Stimulated activated CD4-positive, alpha-beta T cell treated with anti-CD3 and anti-CD28 coated beads, Interleukin-2, amount 100 ng/mL, for 48 hours (primary cell): Measurements from ENCODE around the gene RAD50.
"Not testable (repeated sequence)": the region's sequence is repeated elsewhere in the genome, so short reads cannot be mapped to it uniquely, and the experiment has no call there.

Source experiments
- DNase-seq, 2 donors: peaks; one replicate each; pipeline ENCODE4 v3.0.0-alpha.2; 2020

The RAD50 gene

DNA sequence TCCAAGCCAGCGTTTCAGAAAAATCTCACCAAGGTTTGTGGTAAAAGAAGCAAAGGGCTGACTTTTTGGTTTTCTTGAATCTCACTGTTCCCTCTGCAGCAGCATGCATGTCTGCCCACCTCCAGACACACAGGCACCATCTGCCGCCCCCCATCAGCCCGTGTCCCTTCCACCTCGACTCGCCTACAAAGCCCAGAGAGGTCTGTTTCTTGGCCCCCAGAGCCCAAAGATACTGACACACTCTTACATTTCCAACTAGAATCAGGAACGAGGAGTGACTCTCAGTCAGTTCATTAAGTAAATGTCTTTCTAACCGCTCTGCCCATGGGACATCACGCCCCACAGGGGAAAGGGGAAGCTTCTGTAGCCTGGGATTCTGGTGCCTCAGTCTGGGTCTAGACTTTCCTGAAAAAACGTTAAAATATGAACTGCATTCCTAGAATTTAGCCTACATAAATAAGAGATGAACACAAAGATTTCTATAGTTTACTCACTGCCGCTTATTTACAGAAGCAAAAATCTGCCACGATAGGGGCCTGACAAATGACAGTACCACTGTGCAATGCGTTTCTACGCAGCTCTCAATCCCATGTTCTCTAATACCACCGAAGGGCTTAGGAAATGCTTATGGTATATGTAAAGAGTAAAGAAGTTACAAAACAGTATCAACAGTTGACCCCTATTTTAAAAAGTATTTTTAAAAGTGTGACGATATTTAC, 121.1 kb downstream of the RAD50 start:
- no peak for DNase-seq

DNA sequence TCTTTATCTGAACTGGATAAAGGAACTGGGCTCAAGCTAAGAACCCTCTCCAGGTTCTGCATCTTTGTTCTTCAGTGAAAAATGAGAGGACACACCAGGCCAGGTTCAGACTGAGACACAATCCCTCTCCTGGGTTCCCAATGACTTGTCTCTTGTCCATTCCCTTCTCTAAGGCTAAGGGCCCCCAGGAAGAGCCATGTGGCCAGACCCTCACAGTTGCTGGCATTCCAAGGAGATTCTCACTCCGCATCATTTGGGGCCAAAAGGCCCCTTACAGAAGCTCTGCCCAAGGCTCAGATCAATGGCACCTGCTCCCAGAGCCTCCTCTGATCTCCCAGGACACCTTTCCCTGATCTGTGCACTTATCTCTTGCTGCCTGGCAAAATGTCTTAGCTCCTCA, 122.0 kb downstream of the RAD50 start:
- DNase-seq, result no peak

DNA sequence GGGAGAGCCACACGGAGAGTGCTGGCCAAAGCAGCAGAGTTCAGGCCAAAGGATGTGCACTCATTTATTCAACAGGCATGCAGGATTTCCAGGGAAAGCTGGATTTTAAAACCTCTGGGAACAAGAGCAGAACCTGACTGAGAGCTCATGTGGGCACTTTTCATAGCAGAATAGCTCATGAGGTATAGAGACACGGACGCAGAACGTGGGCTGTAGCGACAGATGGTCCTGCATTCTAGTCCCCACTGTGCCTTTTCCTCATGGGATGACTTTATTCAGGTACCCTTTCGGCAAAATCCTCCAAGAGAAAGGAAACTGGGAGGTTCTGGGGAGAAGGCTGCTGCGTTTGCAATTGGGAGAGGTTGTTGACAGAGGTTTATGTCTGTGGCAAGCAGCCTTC, 122.4 kb downstream of the RAD50 start:
- no peak for DNase-seq

DNA sequence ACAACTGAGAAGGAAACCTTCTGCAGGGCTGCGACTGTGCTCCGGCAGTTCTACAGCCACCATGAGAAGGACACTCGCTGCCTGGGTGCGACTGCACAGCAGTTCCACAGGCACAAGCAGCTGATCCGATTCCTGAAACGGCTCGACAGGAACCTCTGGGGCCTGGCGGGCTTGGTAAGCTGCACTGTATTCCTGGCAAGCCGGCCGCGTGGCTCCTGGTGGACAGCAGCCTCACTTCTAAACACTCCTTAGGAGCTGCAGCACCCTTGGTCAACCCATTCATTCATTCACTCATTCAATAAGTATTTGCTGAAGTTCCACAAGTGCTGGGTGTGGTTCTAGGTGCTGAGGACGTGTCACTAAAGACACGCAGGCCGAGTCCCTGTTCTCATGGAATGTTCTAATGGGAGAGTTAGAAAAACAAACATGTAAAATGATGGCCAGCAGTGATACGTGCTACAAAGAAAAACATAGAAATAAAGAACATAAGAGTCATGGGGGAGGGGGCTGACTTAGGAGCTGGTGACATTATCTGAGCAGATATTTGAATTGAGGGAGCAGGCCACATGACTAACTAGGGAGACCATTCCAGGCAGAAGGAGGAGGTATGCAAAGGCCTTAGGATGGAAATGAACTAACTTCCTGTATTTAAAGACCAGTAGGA, 123.1 kb downstream of the RAD50 start:
- no peak for DNase-seq

DNA sequence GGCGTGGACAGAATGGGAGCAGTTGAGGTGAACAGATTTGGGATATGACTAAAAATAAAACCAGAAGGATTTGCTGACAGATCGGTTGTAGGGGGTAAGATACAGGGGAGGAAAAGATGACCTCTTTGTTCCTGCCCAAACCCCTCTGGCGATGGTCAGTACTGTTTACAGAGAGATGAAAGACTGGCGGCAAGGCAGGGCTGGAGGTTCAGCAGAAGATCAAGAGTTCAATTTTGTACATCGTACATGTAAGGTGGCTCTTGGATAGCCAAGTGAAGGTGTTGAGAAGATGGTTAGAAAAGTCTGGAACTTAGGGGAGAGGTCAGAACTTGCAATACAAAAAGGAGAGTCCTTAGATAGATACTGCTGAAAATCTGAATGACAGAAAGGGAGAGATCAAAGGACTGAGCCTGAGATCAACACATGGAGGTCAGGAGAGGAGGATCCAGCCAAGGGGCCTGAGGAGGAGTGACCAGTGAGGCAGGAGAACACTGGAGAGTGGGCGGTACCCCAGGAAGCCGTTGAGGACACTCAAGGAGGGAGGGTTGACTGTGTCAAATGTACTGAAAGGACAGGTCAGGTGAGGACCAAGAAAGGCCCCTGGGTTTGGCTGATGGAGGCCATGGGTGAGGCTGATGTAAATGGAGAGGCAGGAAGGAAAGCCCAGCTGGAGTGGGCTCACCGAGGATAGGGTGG, 124.2 kb downstream of the RAD50 start:
- DNase-seq, result no peak

DNA sequence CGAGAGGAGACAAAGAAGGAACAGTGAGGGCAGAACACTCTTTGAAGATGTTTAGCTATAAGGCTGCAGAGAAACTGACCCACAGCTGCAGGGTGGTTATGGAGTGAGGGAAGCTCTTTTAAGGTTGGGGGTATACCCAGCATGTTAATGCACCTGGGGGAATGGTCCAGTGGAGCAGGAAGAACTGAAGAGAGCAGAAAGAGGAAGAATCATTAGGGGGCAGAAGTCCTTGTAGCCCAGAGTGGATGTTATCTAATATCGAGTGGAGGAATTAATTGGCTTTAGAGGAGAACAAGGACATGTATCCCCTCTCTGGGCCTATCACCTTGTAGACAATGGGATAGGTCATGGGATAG, 124.7 kb downstream of the RAD50 start:
- DNase-seq, result no peak

DNA sequence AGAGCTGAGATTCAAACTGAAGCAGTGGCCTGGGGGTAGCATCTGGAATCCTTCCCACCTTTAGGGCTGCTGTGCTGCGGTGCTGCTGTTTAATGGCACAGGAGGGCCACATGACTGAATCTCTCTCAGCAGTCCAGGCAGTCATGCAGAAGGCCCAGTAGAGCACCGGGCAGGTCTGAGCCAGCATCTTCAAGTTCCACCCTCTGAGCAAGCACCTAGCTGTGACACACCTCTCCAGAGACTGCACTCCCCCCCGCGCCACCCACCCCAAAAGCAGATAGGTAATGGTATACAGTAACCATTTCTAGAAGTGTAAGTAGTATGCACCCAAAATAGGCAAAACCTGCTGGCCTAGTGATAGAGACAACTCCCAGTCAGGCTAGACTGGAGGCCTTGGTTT, 125.2 kb downstream of the RAD50 start:
- no peak for DNase-seq

DNA sequence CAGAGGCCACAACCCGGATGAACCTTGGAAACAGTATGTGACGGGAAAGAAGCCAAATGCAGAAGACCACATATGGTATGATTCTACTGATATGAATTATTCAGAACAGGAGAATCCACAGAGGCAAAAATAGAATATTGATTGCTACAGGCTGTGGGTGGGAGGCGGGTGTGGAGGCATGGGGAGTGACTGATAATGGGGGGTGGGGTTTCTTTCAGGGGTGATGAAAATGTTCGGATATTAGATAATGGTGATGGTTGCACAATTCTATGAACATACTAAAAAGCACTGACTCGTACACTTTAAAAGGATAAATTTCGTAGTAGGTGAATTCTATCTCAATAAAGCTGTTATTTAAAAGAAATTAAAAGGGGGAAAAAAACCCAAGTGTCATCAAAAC, 127.7 kb downstream of the RAD50 start:
- no peak for DNase-seq

DNA sequence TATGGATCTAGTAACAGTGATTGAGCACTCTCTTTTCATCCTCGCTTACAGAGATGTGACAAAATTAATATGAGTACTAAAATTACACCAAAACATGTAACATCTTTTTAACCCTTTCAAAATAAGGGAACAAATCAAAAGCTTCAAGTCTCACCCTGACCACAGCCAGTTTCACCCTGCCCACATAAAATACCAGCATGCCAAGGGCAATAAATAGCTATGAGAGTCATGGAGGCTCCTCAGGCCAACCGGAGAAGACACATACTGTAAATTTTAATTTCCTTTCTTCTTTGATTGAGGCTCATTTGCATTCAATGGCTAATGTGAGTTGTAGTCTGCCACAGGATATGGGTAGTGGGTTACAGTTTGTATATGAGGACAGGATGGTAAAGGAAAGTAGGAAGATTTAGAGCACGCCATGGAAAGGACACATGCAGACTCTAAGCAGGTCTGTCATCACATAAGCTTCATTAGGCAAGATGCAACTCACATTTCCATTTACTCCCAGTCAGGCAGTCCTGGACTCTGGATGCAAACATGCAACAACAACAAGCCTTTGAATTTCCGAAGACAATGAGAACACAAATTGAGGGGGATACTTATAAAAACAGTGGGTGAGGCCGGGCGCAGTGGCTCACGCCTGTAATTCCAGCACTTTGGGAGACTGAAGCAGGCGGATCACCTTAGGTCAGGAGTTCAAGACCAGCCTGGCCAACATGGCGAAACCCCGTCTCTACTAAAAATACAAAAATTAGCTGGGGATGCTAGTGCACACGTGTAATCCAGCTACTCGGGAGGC, 128.3 kb downstream of the RAD50 start:
- DNase-seq, result no peak

DNA sequence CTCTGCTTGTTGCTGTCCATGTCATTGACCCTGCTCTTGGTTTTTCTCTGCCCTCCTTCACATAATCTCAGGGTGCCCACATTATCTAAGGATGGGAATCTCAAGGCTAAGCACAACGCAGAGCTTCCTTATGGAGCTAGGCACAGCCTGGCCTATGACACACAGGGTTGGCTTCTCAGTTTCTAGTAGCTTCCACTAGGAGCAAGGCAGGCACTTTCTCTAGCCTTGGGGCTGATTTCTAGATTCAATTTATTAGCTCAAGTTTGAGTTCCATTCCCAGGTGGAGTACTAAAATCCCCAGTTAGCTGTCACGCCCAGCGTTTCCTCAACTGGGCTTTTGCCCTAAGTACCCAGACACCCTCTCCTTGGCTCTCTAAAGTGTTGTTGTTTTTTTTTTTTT, 129.4 kb downstream of the RAD50 start:
- no peak for DNase-seq

DNA sequence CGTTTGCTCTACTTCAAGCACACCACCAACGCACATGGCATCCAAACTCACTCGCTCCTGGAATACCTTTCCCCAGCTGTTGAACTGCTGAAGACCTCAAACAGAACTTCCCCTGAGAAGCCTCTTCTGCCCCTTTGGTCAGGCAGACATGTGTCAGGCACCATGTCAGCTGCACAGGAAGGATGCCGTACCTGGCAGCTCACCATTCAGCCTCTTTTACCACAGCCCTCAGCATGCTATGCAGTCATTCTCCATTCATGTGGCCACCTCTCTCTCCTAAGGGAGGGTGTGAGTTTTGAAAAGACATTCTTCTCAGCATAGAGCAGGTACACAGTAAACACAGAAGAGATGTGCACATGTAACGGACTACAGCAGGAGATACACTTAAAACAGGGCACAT, 131.2 kb downstream of the RAD50 start:
- DNase-seq, result no peak

DNA sequence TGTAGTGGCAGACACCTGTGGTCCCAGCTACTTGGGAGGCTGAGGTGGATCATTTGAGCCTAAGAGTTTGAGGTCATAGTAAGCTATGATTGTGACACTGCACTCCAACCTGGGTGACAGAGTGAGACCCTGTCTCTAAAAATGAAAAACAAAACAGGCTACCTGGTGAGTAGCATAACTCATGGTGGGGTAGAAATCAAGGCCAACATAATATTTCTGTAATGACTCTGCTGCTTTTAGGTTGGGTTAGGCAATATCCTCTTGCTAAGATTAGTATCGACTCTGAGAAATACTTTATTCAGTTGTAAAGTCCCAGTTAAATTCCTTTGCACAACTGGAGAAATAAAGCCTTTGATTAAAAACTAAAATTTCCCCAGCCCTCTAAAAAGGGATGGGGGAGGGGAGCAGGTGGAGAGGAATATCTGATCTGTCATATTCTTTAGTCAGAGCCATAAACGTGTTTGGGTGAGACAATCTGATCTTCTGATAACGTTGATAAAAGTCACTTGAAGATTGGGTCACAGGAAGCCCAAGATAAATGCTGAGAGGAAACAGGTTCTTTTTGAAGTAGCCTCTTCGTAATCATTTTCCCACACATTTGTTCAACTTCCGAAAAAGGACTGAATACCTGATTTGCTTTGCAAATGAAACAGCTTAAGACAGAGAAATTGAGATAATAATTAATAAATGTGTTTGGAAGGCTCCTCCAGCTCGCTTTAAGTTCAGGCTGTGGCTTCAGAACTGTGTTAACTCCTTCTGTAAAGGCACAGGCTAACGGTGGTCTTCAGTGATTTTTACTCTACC, 132.0 kb downstream of the RAD50 start:
- no peak for DNase-seq

DNA sequence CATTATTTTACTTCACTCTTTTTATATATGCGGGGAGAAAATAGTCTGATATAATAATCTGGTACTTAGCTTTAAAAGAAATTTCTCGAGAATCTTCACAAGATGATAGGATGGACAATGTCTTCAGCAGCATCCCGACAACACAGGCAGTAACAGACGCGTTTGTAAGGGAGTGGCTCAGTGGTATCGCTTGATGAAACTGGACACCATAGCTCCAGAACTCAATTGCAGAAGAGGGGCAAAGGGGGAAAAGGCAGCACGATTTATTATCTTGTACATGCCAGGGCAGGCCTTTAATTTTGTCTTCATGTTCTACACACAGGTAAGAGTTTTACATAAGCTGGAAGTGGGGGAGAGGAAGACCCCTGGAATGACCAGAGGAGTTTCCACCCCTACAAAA, 132.7 kb downstream of the RAD50 start:
- DNase-seq, result no peak

DNA sequence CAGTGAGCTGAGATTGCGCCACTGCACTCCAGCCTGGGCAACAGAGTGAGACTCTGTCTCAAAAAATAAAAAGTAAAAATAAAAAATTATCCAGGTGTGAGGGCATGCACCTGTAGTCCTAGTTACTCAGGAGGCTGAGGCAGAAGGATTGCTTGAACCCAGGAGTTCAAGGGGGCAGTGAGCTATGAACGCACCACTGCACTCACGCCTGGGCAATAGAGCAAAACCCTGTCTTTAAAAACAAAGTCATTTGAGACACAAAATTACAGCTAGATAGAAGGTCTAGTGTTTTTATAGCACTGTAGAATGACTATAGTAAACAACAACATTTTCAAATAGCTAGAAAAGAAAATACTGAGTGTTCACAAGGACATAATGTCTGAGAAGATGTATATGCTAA, 133.4 kb downstream of the RAD50 start:
- no peak for DNase-seq

DNA sequence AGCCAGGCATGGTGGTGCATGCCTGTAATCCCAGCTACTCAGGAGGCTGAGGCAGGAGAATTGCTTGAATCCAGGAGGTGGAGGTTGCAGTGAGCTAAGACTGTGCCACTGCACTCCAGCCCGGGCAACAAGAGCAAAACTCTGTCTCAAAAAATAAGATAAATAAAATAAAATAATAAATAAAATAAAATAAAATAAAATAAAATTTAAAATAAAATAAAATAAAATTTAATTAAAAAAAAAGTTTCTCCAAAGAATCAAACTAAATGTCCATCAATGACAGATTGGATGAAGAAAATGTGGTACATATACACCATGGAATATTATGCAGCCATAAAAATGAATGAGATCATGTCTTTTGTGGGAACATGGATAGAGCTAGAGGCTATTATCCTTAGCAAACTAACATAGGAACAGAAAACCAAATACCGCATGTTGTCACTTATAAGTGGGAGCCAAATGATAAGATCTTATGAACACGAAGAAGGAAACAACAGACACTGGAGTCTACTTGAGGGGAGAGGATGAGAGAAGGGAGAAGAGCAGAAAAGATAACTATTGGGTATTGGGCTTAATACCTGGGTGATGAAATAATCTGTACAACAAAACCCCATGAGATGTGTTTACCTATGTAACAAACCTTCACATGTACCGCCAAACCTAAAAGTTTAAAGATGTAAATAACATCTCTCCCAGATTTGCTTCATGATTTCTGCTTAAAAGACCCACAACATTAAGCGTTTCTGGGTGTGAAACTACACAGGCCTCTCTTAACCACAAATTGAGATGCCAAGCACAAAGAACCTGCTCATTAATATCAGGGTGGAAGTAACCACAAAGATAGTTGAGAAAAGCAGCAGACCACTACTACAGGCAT, 135.2 kb downstream of the RAD50 start:
- DNase-seq, result not testable (repeated sequence)

DNA sequence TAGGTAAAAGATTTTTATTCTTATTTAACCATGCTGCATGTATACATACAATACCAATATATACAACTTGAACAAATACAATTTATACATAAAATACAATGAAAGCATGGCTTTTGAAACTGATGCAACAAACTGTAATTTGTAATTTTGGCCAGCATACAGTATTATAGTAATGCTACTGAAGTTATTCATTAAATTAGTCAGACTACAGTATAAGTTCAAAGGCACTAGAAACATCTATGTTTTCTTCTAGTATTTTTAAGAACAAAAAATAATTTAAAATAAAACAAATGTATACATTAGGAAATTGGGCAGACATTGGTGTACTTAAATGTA, 135.8 kb downstream of the RAD50 start:
- DNase-seq, result no peak
